ENCODE measurements around the gene ZNF236.

- no peak for TF ChIP-seq CTCF (conservative IDR thresholded peaks at IDR 0.05; ENCODE audit: low read depth, low read length)
- no peak for TF ChIP-seq EZH2 (IDR thresholded peaks at IDR 0.05; ENCODE audit: borderline replicate concordance, low read depth, low read length, poor library complexity, severe bottlenecking)
Observed at GRCh38 chr18:76889091-76889699, 66.8 kb downstream of the ZNF236 start.

All from A673 (cell line).